MCF 10A (cell line): ENCODE measurements around the gene FARP1. TPM values are rescaled to one million over a fixed set of nuclear protein-coding genes. Genes with fewer than 3 reads are reported as not detected.

Experiments
- BruUV-seq: library from RNA; stranded (reverse); fragments of 400-500 nt; replicated peaks from 2 replicates; lab custom pipeline; 2021; lab: Mats Ljungman, UMichigan
- CTCF ChIA-PET: fragments of 300-600 bp; sonication (Branson Sonifier 250); formaldehyde crosslinking; extraction: SDS; loops from one replicate; lab custom pipeline; 2021; ENCODE audit warnings: antibody characterized with exemption, inconsistent platforms; lab: Yijun Ruan, JAX
- POLR2A ChIA-PET: fragments of 300-600, 350-650 bp; sonication (Branson Sonifier 250); formaldehyde crosslinking; extraction: SDS; loops from one replicate; lab custom pipeline; 2020; ENCODE audit warnings: antibody characterized with exemption, inconsistent platforms; lab: Yijun Ruan, JAX
- DNase-seq: peaks from one replicate; pipeline ENCODE4 v3.0.0-alpha.2; 2018; ENCODE audit not compliant: unreplicated experiment
- H3K27ac Mint-ChIP-seq: one replicate; pipeline ENCODE4 v1.8.0; 2022; ENCODE audit warnings: mild to moderate bottlenecking, low read depth, mixed read lengths; ENCODE audit not compliant: unreplicated experiment
- H3K27me3 Mint-ChIP-seq: one replicate; pipeline ENCODE4 v1.8.0; 2022; ENCODE audit warnings: mixed read lengths; ENCODE audit not compliant: insufficient read depth, unreplicated experiment
- H3K36me3 Mint-ChIP-seq: one replicate; pipeline ENCODE4 v1.8.0; 2022; ENCODE audit warnings: mild to moderate bottlenecking, moderate library complexity, mixed read lengths; ENCODE audit not compliant: insufficient read depth, unreplicated experiment
- H3K4me1 Mint-ChIP-seq: one replicate; pipeline ENCODE4 v1.8.0; 2022; ENCODE audit warnings: mixed read lengths; ENCODE audit not compliant: insufficient read depth, unreplicated experiment
- H3K4me3 Mint-ChIP-seq: one replicate; pipeline ENCODE4 v1.8.0; 2022; ENCODE audit warnings: mild to moderate bottlenecking, moderate library complexity, mixed read lengths; ENCODE audit not compliant: unreplicated experiment
- H3K9me3 Mint-ChIP-seq: one replicate; pipeline ENCODE4 v1.8.0; 2022; ENCODE audit warnings: mixed read lengths; ENCODE audit not compliant: unreplicated experiment
- CTCF ChIP-seq: fragments of 200-600 bp; IDR thresholded peaks from one replicate; pipeline ENCODE4 v1.8.0; 2022; ENCODE audit warnings: antibody characterized with exemption, mild to moderate bottlenecking; ENCODE audit not compliant: unreplicated experiment
- intact Hi-C: fragments of 100-400 bp; cut with micrococcal nuclease; formaldehyde crosslinking; loops from 2 replicates; pipeline ENCODE4 v1.14.1; 2022
- total RNA-seq: library from RNA; stranded (reverse); gene quantifications from 2 replicates; pipeline ENCODE4 v1.2.3, GENCODE V29; 2022

The FARP1 gene
- total RNA-seq, 1 experiment from 2014 or later = 30.1 TPM

GRCh38 chr13:98258226-98258625 lies 115.3 kb downstream of the FARP1 start:
- intact Hi-C loops = no loop called here
- Mint-ChIP-seq H3K27ac (no peak overlapping the region), H3K9me3 (no peaks in the 10 kb centered on the region), H3K4me1 (no peaks in the 10 kb centered on the region), H3K4me3 (no peak overlapping the region), H3K27me3 (no peaks in the 10 kb centered on the region), H3K36me3 (no peaks in the 10 kb centered on the region)
- CTCF ChIA-PET = no interaction called here
- DNase-seq = no peak
- no peak for TF ChIP-seq CTCF
- POLR2A ChIA-PET = no interaction called here
- BruUV-seq = no TSS peak

GRCh38 chr13:98260357-98261164 lies 117.7 kb downstream of the FARP1 start:
- Mint-ChIP-seq H3K9me3 (no peaks in the 10 kb centered on the region), H3K4me1 (no peaks in the 10 kb centered on the region), H3K36me3 (no peaks in the 10 kb centered on the region), H3K27ac (no peak overlapping the region), H3K27me3 (no peaks in the 10 kb centered on the region), H3K4me3 (no peak overlapping the region)
- no TSS peak for BruUV-seq
- ChIA-PET POLR2A (no interaction called here), CTCF (interaction anchor here (0.6 kb wide), 1 partner anchor 906 kb away, joined by 5 read pairs; no protein-coding TSS in a partner anchor)
- TF ChIP-seq CTCF = no peak
- DNase-seq = no peak
- intact Hi-C loops = no loop called here

GRCh38 chr13:98261165-98261702 lies 118.3 kb downstream of the FARP1 start:
- DNase-seq = no peak
- H3K36me3 Mint-ChIP-seq = no peaks in the 10 kb centered on the region
- intact Hi-C loops = no loop called here
- no peaks in the 10 kb centered on the region for H3K9me3 Mint-ChIP-seq
- CTCF ChIA-PET = interaction anchor here (0.6 kb wide), 2 partner anchors 102 to 905 kb away, joined by 4 to 5 read pairs; no protein-coding TSS in a partner anchor
- no peaks in the 10 kb centered on the region for H3K27me3 Mint-ChIP-seq
- no peak overlapping the region for H3K27ac Mint-ChIP-seq
- BruUV-seq = no TSS peak
- TF ChIP-seq CTCF = no peak
- H3K4me3 Mint-ChIP-seq = no peak overlapping the region
- no peaks in the 10 kb centered on the region for H3K4me1 Mint-ChIP-seq
- POLR2A ChIA-PET = no interaction called here

GRCh38 chr13:98262292-98262691 lies 119.4 kb downstream of the FARP1 start:
- ChIA-PET CTCF (no interaction called here), POLR2A (no interaction called here)
- no TSS peak for BruUV-seq
- intact Hi-C loops = no loop called here
- H3K36me3 Mint-ChIP-seq = no peaks in the 10 kb centered on the region
- DNase-seq = no peak
- no peak overlapping the region for H3K4me3 Mint-ChIP-seq
- H3K27ac Mint-ChIP-seq = no peak overlapping the region
- no peaks in the 10 kb centered on the region for H3K4me1 Mint-ChIP-seq
- no peaks in the 10 kb centered on the region for H3K27me3 Mint-ChIP-seq
- no peak for TF ChIP-seq CTCF
- no peaks in the 10 kb centered on the region for H3K9me3 Mint-ChIP-seq
